Activated CD8-positive, alpha-beta memory T cell treated with anti-CD3 and anti-CD28 coated beads, Interleukin-2, amount 50 U/mL, for 24 hours (primary cell): ENCODE data around the gene MYO7A.

Experiments
- DNase-seq: peaks from one replicate; pipeline ENCODE4 v3.0.0-alpha.2; 2020; ENCODE audit errors: extremely low read depth

The MYO7A gene

GRCh38 chr11:77146261-77147035 lies 18.4 kb downstream of the MYO7A start:
- DNase-seq, result no peak

- no peak for DNase-seq
These were observed 18.9 kb downstream of the MYO7A start for GRCh38 chr11:77147036-77147315.

GRCh38 chr11:77147668-77148321 lies 19.7 kb downstream of the MYO7A start:
- DNase-seq, result no peak

GRCh38 chr11:77148963-77149715 lies 21.1 kb downstream of the MYO7A start:
- no peak for DNase-seq

GRCh38 chr11:77149716-77150392 lies 21.8 kb downstream of the MYO7A start:
- no peak for DNase-seq

GRCh38 chr11:77150836-77151235 lies 22.8 kb downstream of the MYO7A start:
- DNase-seq, result no peak

- no peak for DNase-seq
These were observed 23.9 kb downstream of the MYO7A start for GRCh38 chr11:77151804-77152509.

GRCh38 chr11:77152846-77153245 lies 24.8 kb downstream of the MYO7A start:
- no peak for DNase-seq

GRCh38 chr11:77153276-77154185 lies 25.5 kb downstream of the MYO7A start:
- DNase-seq, result no peak

- no peak for DNase-seq
These were observed 26.5 kb downstream of the MYO7A start for GRCh38 chr11:77154381-77155081.

- DNase-seq, result no peak
These were observed 27.0 kb downstream of the MYO7A start for GRCh38 chr11:77155082-77155475.

- no peak for DNase-seq
These were observed 27.6 kb downstream of the MYO7A start for GRCh38 chr11:77155556-77156130.

GRCh38 chr11:77156396-77157195 lies 28.6 kb downstream of the MYO7A start:
- DNase-seq, result no peak

GRCh38 chr11:77158041-77158695 lies 30.1 kb downstream of the MYO7A start:
- DNase-seq, result no peak

- no peak for DNase-seq
These were observed 31.3 kb downstream of the MYO7A start for GRCh38 chr11:77159219-77159936.

GRCh38 chr11:77159937-77160495 lies 32.0 kb downstream of the MYO7A start:
- no peak for DNase-seq

- DNase-seq, result no peak
These were observed 35.2 kb downstream of the MYO7A start for GRCh38 chr11:77163271-77163670.
